H9 (cell line): ENCODE data around the gene OTUD3. TPM values are rescaled to one million over a fixed set of nuclear protein-coding genes. Genes with fewer than 3 reads are reported as not detected.

ENCODE experiments used
- DNase-seq: peaks from one replicate; pipeline ENCODE4 v3.0.0-alpha.2; 2017
- H2AFZ ChIP-seq: one replicate; pipeline ENCODE4 v1.6.1; 2013; ENCODE audit warnings: mild to moderate bottlenecking, low read length, control low read depth, moderate library complexity
- H2AK5ac ChIP-seq: 2 replicates; pipeline ENCODE4 v1.6.1; 2013; ENCODE audit warnings: low read length, control low read depth, mixed read lengths; ENCODE audit not compliant: insufficient read length
- H2BK120ac ChIP-seq: one replicate; pipeline ENCODE4 v1.6.1; 2013; ENCODE audit warnings: low read depth, mild to moderate bottlenecking, low read length, control low read depth, inconsistent platforms; ENCODE audit not compliant: poor library complexity, severe bottlenecking
- H2BK12ac ChIP-seq: 2 replicates; pipeline ENCODE4 v1.6.1; 2013; ENCODE audit warnings: low read length, control low read depth, mixed read lengths, low read depth; ENCODE audit not compliant: insufficient read length
- H2BK15ac ChIP-seq: 2 replicates; pipeline ENCODE4 v1.6.1; 2013; ENCODE audit warnings: low read depth, low read length, control low read depth
- H2BK20ac ChIP-seq: one replicate; pipeline ENCODE4 v1.6.1; 2013; ENCODE audit warnings: low read depth, mild to moderate bottlenecking, low read length, control low read depth, inconsistent platforms; ENCODE audit not compliant: poor library complexity, severe bottlenecking
- H2BK5ac ChIP-seq: 2 replicates; pipeline ENCODE4 v1.6.1; 2013; ENCODE audit warnings: low read length, control low read depth, mixed read lengths; ENCODE audit not compliant: insufficient read length
- H3K14ac ChIP-seq: 2 replicates; pipeline ENCODE4 v1.6.1; 2013; ENCODE audit warnings: low read length, control low read depth; ENCODE audit not compliant: insufficient read depth
- H3K18ac ChIP-seq: 2 replicates; pipeline ENCODE4 v1.6.1; 2013; ENCODE audit warnings: low read depth, mild to moderate bottlenecking, mixed read lengths, low read length, control low read depth; ENCODE audit not compliant: insufficient read length
- H3K23ac ChIP-seq: 2 replicates; pipeline ENCODE4 v1.6.1; 2013; ENCODE audit warnings: low read length, control low read depth, mixed read lengths, low read depth; ENCODE audit not compliant: insufficient read length
- H3K23me2 ChIP-seq: 2 replicates; pipeline ENCODE4 v1.6.1; 2013; ENCODE audit warnings: low read depth, mild to moderate bottlenecking, mixed read lengths, low read length, control low read depth; ENCODE audit not compliant: insufficient read length, poor library complexity, severe bottlenecking
- H3K27ac ChIP-seq: 2 replicates; pipeline ENCODE4 v1.5.1; 2013; ENCODE audit warnings: low read length, control low read depth, mixed read lengths, low read depth; ENCODE audit not compliant: insufficient read length
- H3K27me3 ChIP-seq: 2 replicates; pipeline ENCODE4 v1.6.1; 2013; ENCODE audit warnings: low read length, control low read depth, inconsistent platforms; ENCODE audit not compliant: insufficient read depth
- H3K4ac ChIP-seq: 2 replicates; pipeline ENCODE4 v1.6.1; 2013; ENCODE audit warnings: low read depth, mild to moderate bottlenecking, control low read depth, inconsistent platforms, low read length, moderate library complexity
- H3K4me1 ChIP-seq: 2 replicates; pipeline ENCODE4 v1.6.1; 2013; ENCODE audit warnings: low read length, control low read depth, inconsistent platforms; ENCODE audit not compliant: insufficient read depth
- H3K4me2 ChIP-seq: 2 replicates; pipeline ENCODE4 v1.6.1; 2013; ENCODE audit warnings: low read length, control low read depth, mixed read lengths; ENCODE audit not compliant: insufficient read length, insufficient read depth
- H3K56ac ChIP-seq: 2 replicates; pipeline ENCODE4 v1.6.1; 2013; ENCODE audit warnings: low read depth, mild to moderate bottlenecking, mixed read lengths, low read length, control low read depth; ENCODE audit not compliant: insufficient read length
- H3K79me1 ChIP-seq: 2 replicates; pipeline ENCODE4 v1.6.1; 2013; ENCODE audit warnings: low read depth, mild to moderate bottlenecking, moderate library complexity, low read length, control low read depth, inconsistent platforms; ENCODE audit not compliant: insufficient read depth, poor library complexity, severe bottlenecking
- H3K79me2 ChIP-seq: 2 replicates; pipeline ENCODE4 v1.6.1; 2013; ENCODE audit warnings: low read length, control low read depth, inconsistent platforms; ENCODE audit not compliant: insufficient read depth
- H3K9ac ChIP-seq: 2 replicates; pipeline ENCODE4 v1.6.1; 2013; ENCODE audit warnings: low read length, control low read depth, mixed read lengths; ENCODE audit not compliant: insufficient read length; ENCODE audit errors: extremely low read depth
- H3K9me3 ChIP-seq: one replicate; pipeline ENCODE4 v1.6.1; 2013; ENCODE audit warnings: low read depth, low read length, inconsistent platforms; ENCODE audit not compliant: control insufficient read depth
- H3T11ph ChIP-seq: one replicate; pipeline ENCODE4 v1.6.1; 2013; ENCODE audit warnings: mild to moderate bottlenecking, low read length, control low read depth, inconsistent platforms
- H4K20me1 ChIP-seq: one replicate; pipeline ENCODE4 v1.6.1; 2013; ENCODE audit not compliant: control insufficient read depth, insufficient read length, insufficient read depth
- H4K5ac ChIP-seq: 2 replicates; pipeline ENCODE4 v1.6.1; 2013; ENCODE audit warnings: low read depth, mild to moderate bottlenecking, mixed read lengths, low read length, control low read depth; ENCODE audit not compliant: insufficient read length
- H4K8ac ChIP-seq: replicated peaks from 2 replicates; pipeline ENCODE4 v1.6.1; 2013; ENCODE audit warnings: low read length, control low read depth, mixed read lengths, low read depth; ENCODE audit not compliant: insufficient read length
- H4K91ac ChIP-seq: 2 replicates; pipeline ENCODE4 v1.6.1; 2013; ENCODE audit warnings: low read depth, mild to moderate bottlenecking, moderate library complexity, mixed read lengths, low read length, control low read depth; ENCODE audit not compliant: insufficient read length
- H3K27ac Mint-ChIP-seq, 3 experiments: 2 replicates in 2 of 3; 3 replicates in 1 of 3; pipeline ENCODE4 v1.8.0; 2020 to 2021; ENCODE audit warnings: mixed read lengths in 3 of 3, mild to moderate bottlenecking in 1 of 3, moderate library complexity in 1 of 3
- H3K27me3 Mint-ChIP-seq: 2 replicates; pipeline ENCODE4 v1.8.0; 2021; ENCODE audit warnings: low read depth, mild to moderate bottlenecking, moderate library complexity, mixed read lengths
- H3K36me3 Mint-ChIP-seq, 3 experiments: 2 replicates in 2 of 3; 3 replicates in 1 of 3; pipeline ENCODE4 v1.8.0; 2020 to 2021; ENCODE audit warnings: low read depth in 3 of 3, mixed read lengths in 3 of 3; ENCODE audit not compliant: insufficient read depth in 1 of 3
- H3K4me1 Mint-ChIP-seq, 2 experiments: 2 replicates each; pipeline ENCODE4 v1.8.0; 2020; ENCODE audit warnings: mixed read lengths in 2 of 2
- H3K4me3 Mint-ChIP-seq, 2 experiments: 2 replicates in 1 of 2; 3 replicates in 1 of 2; pipeline ENCODE4 v1.8.0; 2020 to 2021; ENCODE audit warnings: mild to moderate bottlenecking in 2 of 2, mixed read lengths in 2 of 2, moderate library complexity in 1 of 2
- H3K9me3 Mint-ChIP-seq, 2 experiments: 2 replicates in 1 of 2; 3 replicates in 1 of 2; pipeline ENCODE4 v1.8.0; 2020; ENCODE audit warnings: mild to moderate bottlenecking in 2 of 2, mixed read lengths in 2 of 2, moderate library complexity in 1 of 2
- CTCF ChIP-seq: fragments of 200-600 bp; sonication (generic); conservative IDR thresholded peaks from 3 replicates; pipeline ENCODE4 v1.8.0; 2021; ENCODE audit warnings: antibody characterized with exemption, mild to moderate bottlenecking
- WGBS: extraction: QIAGEN DNeasy Blood & Tissue Kit; methylation state at CpG from one replicate; pipeline ENCODE4 v1.1.7; 2013; ENCODE audit warnings: missing lambda C conversion rate, low lambda C conversion rate, mixed read lengths; ENCODE audit not compliant: insufficient read length; ENCODE audit errors: extremely low coverage; 5-methylcytosine and 5-hydroxymethylcytosine counted together
- total RNA-seq: library from RNA; stranded (reverse); gene quantifications from 2 replicates; pipeline ENCODE4 v1.2.1, GENCODE V29; 2021

OTUD3 gene
- total RNA-seq, 1 experiment from 2014 or later = 12.0 TPM

GRCh38 chr1:19859876-19860275, 22.3 kb upstream of the OTUD3 start:
- Histone ChIP-seq H3K23me2 (no peaks in the 10 kb centered on the region), H2BK12ac (no peak overlapping the region), H3K4me1 (no peaks in the 10 kb centered on the region), H2BK5ac (no peak overlapping the region), H4K5ac (no peak overlapping the region), H2BK15ac (no peak overlapping the region), H3K79me1 (no peaks in the 10 kb centered on the region), H4K20me1 (no peaks in the 10 kb centered on the region), H3K27me3 (no peaks in the 10 kb centered on the region), H2BK120ac (no peak overlapping the region), H3K23ac (no peak overlapping the region), H3K14ac (no peak overlapping the region), H2AK5ac (no peak overlapping the region), H4K91ac (no peak overlapping the region), H3K9me3 (no peaks in the 10 kb centered on the region), H3T11ph (no peak overlapping the region), H2BK20ac (no peak overlapping the region), H3K9ac (no peak overlapping the region), H3K56ac (no peak overlapping the region), H3K79me2 (no peaks in the 10 kb centered on the region), H3K27ac (no peak overlapping the region), H2AFZ (no peak overlapping the region), H3K4me2 (no peak overlapping the region), H3K18ac (no peak overlapping the region), H4K8ac (no peak overlapping the region), H3K4ac (no peak overlapping the region)
- peaks cover 9% of the 10 kb centered on the region for H3K27me3 Mint-ChIP-seq
- TF ChIP-seq CTCF = no peak
- peaks cover 0 to 10% (median 9%) of the 10 kb centered on the region in 3 experiments; a peak in 4 of 7 replicates for H3K36me3 Mint-ChIP-seq
- no peak overlapping the region for H3K27ac Mint-ChIP-seq
- no peak for DNase-seq
- H3K4me1 Mint-ChIP-seq = peaks cover 8 to 9% of the 10 kb centered on the region in 2 experiments; a peak in 3 of 4 replicates
- no CpG with 5 or more reads among the region's 2 CpGs for WGBS
- H3K9me3 Mint-ChIP-seq = peaks cover 11 to 15% of the 10 kb centered on the region in 2 experiments
- H3K4me3 Mint-ChIP-seq = no peak overlapping the region
